Activated CD8-positive, alpha-beta memory T cell treated with anti-CD3 and anti-CD28 coated beads for 24 hours (primary cell): ENCODE measurements around the gene ZDHHC3.

Experiments used
- DNase-seq: peaks from one replicate; pipeline ENCODE4 v3.0.0-alpha.2; 2020

Gene ZDHHC3

GRCh38 chr3:44924457-44925084, 51.4 kb downstream of the ZDHHC3 start:
- no peak for DNase-seq

- no peak for DNase-seq
Measured at GRCh38 chr3:44923632-44924456, 52.1 kb downstream of the ZDHHC3 start.

- no peak for DNase-seq
Measured at GRCh38 chr3:44920081-44920480, 55.9 kb downstream of the ZDHHC3 start.

- no peak for DNase-seq
Measured at GRCh38 chr3:44918581-44918980, 57.4 kb downstream of the ZDHHC3 start.

GRCh38 chr3:44918087-44918486, 57.9 kb downstream of the ZDHHC3 start:
- no peak for DNase-seq

- no peak for DNase-seq
Measured at GRCh38 chr3:44915702-44916438, 60.1 kb downstream of the ZDHHC3 start.

GRCh38 chr3:44914936-44915335, 61.0 kb downstream of the ZDHHC3 start:
- DNase-seq, result no peak

GRCh38 chr3:44913868-44914468, 62.0 kb downstream of the ZDHHC3 start:
- DNase-seq, result peak; percentile 83

- DNase-seq, result no peak
Measured at GRCh38 chr3:44910693-44911092, 65.3 kb downstream of the ZDHHC3 start.

GRCh38 chr3:44909063-44909462, 66.9 kb downstream of the ZDHHC3 start:
- DNase-seq, result no peak

- DNase-seq, result no peak
Measured at GRCh38 chr3:44907612-44908011, 68.4 kb downstream of the ZDHHC3 start.

- no peak for DNase-seq
Measured at GRCh38 chr3:44906997-44907396, 69.0 kb downstream of the ZDHHC3 start.

- no peak for DNase-seq
Measured at GRCh38 chr3:44905446-44906157, 70.4 kb downstream of the ZDHHC3 start.

GRCh38 chr3:44903751-44904150, 72.2 kb downstream of the ZDHHC3 start:
- DNase-seq, result no peak

- no peak for DNase-seq
Measured at GRCh38 chr3:44903314-44903713, 72.7 kb downstream of the ZDHHC3 start.

GRCh38 chr3:44902628-44903027, 73.3 kb downstream of the ZDHHC3 start:
- no peak for DNase-seq

GRCh38 chr3:44899683-44900367, 76.1 kb downstream of the ZDHHC3 start:
- DNase-seq, result no peak

- DNase-seq, result no peak
Measured at GRCh38 chr3:44896440-44896839, 79.5 kb downstream of the ZDHHC3 start.

- DNase-seq, result no peak
Measured at GRCh38 chr3:44894485-44894884, 81.5 kb downstream of the ZDHHC3 start.

GRCh38 chr3:44893097-44893496, 82.9 kb downstream of the ZDHHC3 start:
- no peak for DNase-seq

- no peak for DNase-seq
Measured at GRCh38 chr3:44892689-44893088, 83.3 kb downstream of the ZDHHC3 start.

- no peak for DNase-seq
Measured at GRCh38 chr3:44890852-44891251, 85.1 kb downstream of the ZDHHC3 start.
